Loucy (cell line): ENCODE results near the gene MCEE.
"Not testable (repeated sequence)": the region's sequence is repeated elsewhere in the genome, so short reads cannot be mapped to it uniquely, and the experiment has no call there.

Experiments used
- H2AFZ ChIP-seq: fragments of 200-600 bp; sonication (generic); 2 replicates; pipeline ENCODE4 v1.6.0; 2016; ENCODE audit warnings: antibody characterized with exemption, mild to moderate bottlenecking, low read length, moderate library complexity
- H3F3A ChIP-seq: fragments of 200-600 bp; 2 replicates; pipeline ENCODE4 v1.6.0; 2016; ENCODE audit warnings: antibody characterized with exemption, low read depth, mild to moderate bottlenecking
- H3K27me3 ChIP-seq: fragments of 200-600 bp; sonication (generic); 2 replicates; pipeline ENCODE4 v1.6.1; 2014; ENCODE audit warnings: low read length, mild to moderate bottlenecking; ENCODE audit not compliant: insufficient read depth, poor library complexity, severe bottlenecking
- H3K36me3 ChIP-seq: fragments of 200-600 bp; sonication (generic); 2 replicates; pipeline ENCODE4 v1.6.1; 2016; ENCODE audit warnings: low read length; ENCODE audit not compliant: insufficient read depth
- H3K4me1 ChIP-seq: fragments of 200-600 bp; sonication (generic); 2 replicates; pipeline ENCODE4 v1.5.1; 2014; ENCODE audit warnings: low read length, mild to moderate bottlenecking; ENCODE audit not compliant: insufficient read depth, poor library complexity, severe bottlenecking
- H3K4me2 ChIP-seq: fragments of 200-600 bp; sonication (generic); 2 replicates; pipeline ENCODE4 v1.6.0; 2014; ENCODE audit warnings: antibody characterized with exemption, low read length, low read depth, mild to moderate bottlenecking; ENCODE audit not compliant: poor library complexity, severe bottlenecking
- H3K4me3 ChIP-seq: fragments of 200-600 bp; sonication (generic); 2 replicates; pipeline ENCODE4 v1.5.1; 2014; ENCODE audit warnings: low read length, mild to moderate bottlenecking, mixed read lengths; ENCODE audit not compliant: poor library complexity, severe bottlenecking
- H3K79me2 ChIP-seq: fragments of 200-600 bp; sonication (generic); 2 replicates; pipeline ENCODE4 v1.6.1; 2014; ENCODE audit warnings: low read length; ENCODE audit not compliant: insufficient read depth
- H3K9ac ChIP-seq: fragments of 200-600 bp; sonication (generic); 2 replicates; pipeline ENCODE4 v1.6.0; 2014; ENCODE audit warnings: mild to moderate bottlenecking, low read depth, low read length, moderate library complexity; ENCODE audit not compliant: poor library complexity, severe bottlenecking
- H3K9me2 ChIP-seq: fragments of 200-600 bp; sonication (generic); replicated peaks from 2 replicates; pipeline ENCODE4 v1.6.1; 2016; ENCODE audit warnings: low read depth, low read length, mixed read lengths
- H3K9me3 ChIP-seq: fragments of 200-600 bp; sonication (generic); 2 replicates; pipeline ENCODE4 v1.6.1; 2014; ENCODE audit warnings: mild to moderate bottlenecking, antibody characterized with exemption, low read length, low read depth; ENCODE audit not compliant: insufficient read depth
- H4K20me1 ChIP-seq: fragments of 200-600 bp; sonication (generic); 2 replicates; pipeline ENCODE4 v1.6.0; 2014; ENCODE audit warnings: antibody characterized with exemption, low read length, mild to moderate bottlenecking; ENCODE audit not compliant: insufficient read depth, poor library complexity, severe bottlenecking
- EZH2phosphoT487 ChIP-seq: fragments of 200-600 bp; IDR thresholded peaks from 2 replicates; pipeline ENCODE4 v1.6.1; 2018; ENCODE audit warnings: antibody characterized with exemption, mild to moderate bottlenecking, moderate library complexity, borderline replicate concordance
- TF ChIP-seq, protein P1 (sequence below): fragments of 200-600 bp; sonication (generic); conservative IDR thresholded peaks from 2 replicates; pipeline ENCODE4 v1.5.1; 2014; ENCODE audit warnings: mild to moderate bottlenecking, antibody characterized with exemption, low read length

MCEE gene

GRCh38 chr2:71117063-71117462 is 13.0 kb downstream of the MCEE start:
- no peaks in the 10 kb centered on the region for H3K79me2 ChIP-seq
- H3K4me3 ChIP-seq = no peak overlapping the region
- no peak overlapping the region for H3K4me2 ChIP-seq
- H3K9me2 ChIP-seq = no peaks in the 10 kb centered on the region
- no peaks in the 10 kb centered on the region for H3F3A ChIP-seq
- H2AFZ ChIP-seq = no peak overlapping the region
- no peaks in the 10 kb centered on the region for H3K4me1 ChIP-seq
- H3K9ac ChIP-seq = no peak overlapping the region
- TF ChIP-seq, protein P1, sequence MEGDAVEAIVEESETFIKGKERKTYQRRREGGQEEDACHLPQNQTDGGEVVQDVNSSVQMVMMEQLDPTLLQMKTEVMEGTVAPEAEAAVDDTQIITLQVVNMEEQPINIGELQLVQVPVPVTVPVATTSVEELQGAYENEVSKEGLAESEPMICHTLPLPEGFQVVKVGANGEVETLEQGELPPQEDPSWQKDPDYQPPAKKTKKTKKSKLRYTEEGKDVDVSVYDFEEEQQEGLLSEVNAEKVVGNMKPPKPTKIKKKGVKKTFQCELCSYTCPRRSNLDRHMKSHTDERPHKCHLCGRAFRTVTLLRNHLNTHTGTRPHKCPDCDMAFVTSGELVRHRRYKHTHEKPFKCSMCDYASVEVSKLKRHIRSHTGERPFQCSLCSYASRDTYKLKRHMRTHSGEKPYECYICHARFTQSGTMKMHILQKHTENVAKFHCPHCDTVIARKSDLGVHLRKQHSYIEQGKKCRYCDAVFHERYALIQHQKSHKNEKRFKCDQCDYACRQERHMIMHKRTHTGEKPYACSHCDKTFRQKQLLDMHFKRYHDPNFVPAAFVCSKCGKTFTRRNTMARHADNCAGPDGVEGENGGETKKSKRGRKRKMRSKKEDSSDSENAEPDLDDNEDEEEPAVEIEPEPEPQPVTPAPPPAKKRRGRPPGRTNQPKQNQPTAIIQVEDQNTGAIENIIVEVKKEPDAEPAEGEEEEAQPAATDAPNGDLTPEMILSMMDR = no peak
- no peak for TF ChIP-seq EZH2phosphoT487
- H3K36me3 ChIP-seq = no peaks in the 10 kb centered on the region
- H3K9me3 ChIP-seq = no peaks in the 10 kb centered on the region
- H4K20me1 ChIP-seq = no peaks in the 10 kb centered on the region
- no peaks in the 10 kb centered on the region for H3K27me3 ChIP-seq

DNA sequence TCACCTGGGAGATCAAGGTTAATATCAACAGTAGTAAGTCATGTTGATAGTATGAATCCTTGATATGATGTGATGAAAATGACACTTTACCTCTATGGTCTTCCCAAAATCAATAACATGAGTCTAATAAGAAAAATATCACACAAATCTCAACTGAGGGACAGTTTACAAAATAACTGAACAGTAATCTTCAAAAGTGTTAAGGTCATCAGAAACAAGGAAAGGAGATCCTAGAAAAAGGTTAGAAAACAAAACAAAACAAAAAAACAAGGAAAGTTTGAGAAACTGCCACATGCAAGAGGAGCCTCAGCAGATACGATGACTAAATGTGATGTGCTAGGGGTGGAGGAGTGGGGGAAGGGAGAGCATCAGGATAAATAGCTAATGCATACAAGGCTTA is 16.2 kb downstream of the MCEE start:
- no peaks in the 10 kb centered on the region for H3F3A ChIP-seq
- H3K79me2 ChIP-seq = no peaks in the 10 kb centered on the region
- no peaks in the 10 kb centered on the region for H3K9me3 ChIP-seq
- H3K4me3 ChIP-seq = no peak overlapping the region
- no peak overlapping the region for H3K4me2 ChIP-seq
- no peak for TF ChIP-seq EZH2phosphoT487
- TF ChIP-seq, protein P1 = no peak
- no peak overlapping the region for H3K9ac ChIP-seq
- no peak overlapping the region for H2AFZ ChIP-seq
- no peaks in the 10 kb centered on the region for H3K4me1 ChIP-seq
- H3K9me2 ChIP-seq = no peaks in the 10 kb centered on the region
- H3K36me3 ChIP-seq = peaks cover 5% of the 10 kb centered on the region; the same call in 1 of the 2 replicates
- H4K20me1 ChIP-seq = no peaks in the 10 kb centered on the region
- H3K27me3 ChIP-seq = no peaks in the 10 kb centered on the region

DNA sequence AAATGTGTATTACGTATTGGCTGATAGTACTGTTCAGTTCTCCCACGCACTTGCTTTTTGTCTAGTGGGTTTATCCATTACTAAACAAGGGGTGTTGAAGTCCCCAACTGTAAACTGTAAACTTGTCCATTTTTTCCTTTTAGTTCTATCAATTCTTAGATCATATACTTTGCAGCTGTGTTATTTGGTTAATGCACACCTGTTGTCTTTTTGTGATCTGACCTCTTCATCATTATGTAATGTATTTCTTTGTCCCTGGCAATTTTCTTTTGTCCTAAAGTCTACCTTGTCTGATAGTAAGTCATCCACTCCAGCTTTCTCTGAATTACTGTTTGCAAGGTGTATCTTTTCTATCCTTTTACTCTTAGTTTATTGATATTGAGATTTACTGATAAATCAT is 21.9 kb downstream of the MCEE start:
- Histone ChIP-seq H3K4me3 (no peak overlapping the region), H3K9me3 (no peaks in the 10 kb centered on the region), H2AFZ (no peak overlapping the region), H3K27me3 (no peaks in the 10 kb centered on the region), H3F3A (no peaks in the 10 kb centered on the region), H3K4me1 (no peaks in the 10 kb centered on the region), H3K9ac (no peak overlapping the region), H3K9me2 (no peaks in the 10 kb centered on the region), H4K20me1 (no peaks in the 10 kb centered on the region), H3K4me2 (no peak overlapping the region), H3K79me2 (no peaks in the 10 kb centered on the region), H3K36me3 (peaks cover 5% of the 10 kb centered on the region; the same call in 1 of the 2 replicates)
- TF ChIP-seq, protein P1 = no peak
- no peak for TF ChIP-seq EZH2phosphoT487

DNA sequence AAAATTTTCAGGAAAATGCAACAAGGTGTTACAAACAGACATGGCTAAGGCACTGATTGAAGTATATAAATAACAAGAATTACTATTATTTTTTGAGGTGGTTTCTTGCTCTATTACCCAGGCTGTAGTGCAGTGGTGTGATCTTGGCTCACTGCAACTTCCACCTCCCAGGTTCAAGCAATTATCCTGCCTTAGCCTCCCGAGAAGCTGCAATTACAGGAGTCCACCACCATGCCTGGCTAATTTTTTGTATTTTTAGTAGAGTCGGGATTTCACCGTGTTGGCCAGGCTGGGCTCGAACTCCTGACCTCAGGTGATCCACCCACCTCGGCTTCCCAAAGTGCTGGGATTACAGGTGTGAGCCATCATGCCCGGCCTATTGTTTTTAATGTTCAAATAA is 23.6 kb downstream of the MCEE start:
- H3K4me2 ChIP-seq, H4K20me1 ChIP-seq, H3K27me3 ChIP-seq, H3K79me2 ChIP-seq, H3K4me3 ChIP-seq, H2AFZ ChIP-seq, H3K36me3 ChIP-seq, H3K9ac ChIP-seq, H3F3A ChIP-seq, H3K9me2 ChIP-seq, H3K9me3 ChIP-seq, H3K4me1 ChIP-seq: not testable (repeated sequence)
